ENCODE data around the gene REC114. TPM values are rescaled to one million over a fixed set of nuclear protein-coding genes. Genes with fewer than 3 reads are reported as not detected.
A peak's percentile ranks its signal among the peaks of the same experiment; 100 is the strongest.
"Not testable (repeated sequence)": the region's sequence is repeated elsewhere in the genome, so short reads cannot be mapped to it uniquely, and the experiment has no call there.

REC114 gene
- polyA plus RNA-seq, 3 donors from 2014 or later, result not detected

DNA sequence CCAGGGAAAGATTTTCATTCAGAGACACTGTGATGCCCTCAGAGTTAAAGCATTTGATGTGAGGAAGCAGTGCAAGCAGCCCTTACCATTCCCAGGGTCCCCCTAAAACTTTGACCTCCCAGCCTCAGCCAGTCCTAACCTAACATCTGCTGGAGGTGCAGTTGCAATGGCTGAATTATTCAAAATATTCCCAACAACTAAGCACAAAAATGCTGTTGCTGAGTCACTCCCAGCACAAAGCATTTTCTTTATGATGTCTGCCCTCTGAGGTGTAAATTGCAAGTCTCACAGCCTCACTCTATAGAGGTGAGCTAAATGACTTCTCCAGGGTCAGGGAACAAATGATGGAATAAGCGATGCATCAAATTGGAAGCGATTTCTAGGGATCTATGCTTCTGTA lies 6.4 kb upstream of the REC114 start:
- H3K4me3 Mint-ChIP-seq, result no peak overlapping the region
- peaks cover 2 to 9% (median 4%) of the 10 kb centered on the region in 3 donors for H3K27me3 Mint-ChIP-seq (ENCODE audit: low read depth in 3 of 3)
- no peak for DNase-seq
- no peaks in the 10 kb centered on the region for H3K9me3 Mint-ChIP-seq
- H3K36me3 Mint-ChIP-seq, result no peaks in the 10 kb centered on the region
- no peak overlapping the region for H3K27ac Mint-ChIP-seq
- H3K4me1 Mint-ChIP-seq, result no peaks in the 10 kb centered on the region

DNA sequence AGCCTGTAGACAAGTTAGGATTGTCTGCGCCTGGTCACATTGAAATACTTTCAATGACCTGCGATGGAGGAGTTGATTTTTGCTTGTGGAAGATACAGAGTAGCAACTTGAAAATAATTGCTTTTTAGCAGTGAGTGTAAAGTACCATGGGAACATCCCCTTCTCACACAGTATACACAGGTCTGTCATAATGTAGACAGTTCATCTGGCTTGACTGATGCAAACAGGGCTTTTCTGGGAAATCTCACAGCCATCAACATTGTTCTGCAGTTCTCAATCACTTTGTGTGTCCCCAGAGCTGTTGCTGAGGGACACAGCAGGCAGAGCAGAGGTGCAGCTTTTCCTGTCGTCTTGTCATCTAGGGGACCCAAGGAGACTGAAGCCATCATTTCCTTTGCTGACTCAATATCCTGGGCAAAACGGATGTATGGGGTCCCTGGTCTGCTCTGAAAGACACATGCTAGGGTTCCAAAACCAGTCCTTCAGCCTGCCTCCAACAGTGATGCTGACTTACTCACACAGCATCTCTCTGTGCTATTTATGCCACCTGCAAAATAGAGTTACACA lies 5.3 kb upstream of the REC114 start:
- Mint-ChIP-seq H3K27me3 (ENCODE audit: low read depth in 3 of 3) (peaks cover 2 to 9% (median 4%) of the 10 kb centered on the region in 3 donors), H3K36me3 (no peaks in the 10 kb centered on the region), H3K9me3 (no peaks in the 10 kb centered on the region), H3K4me1 (no peaks in the 10 kb centered on the region), H3K4me3 (no peak overlapping the region), H3K27ac (no peak overlapping the region)
- DNase-seq, result no peak

DNA sequence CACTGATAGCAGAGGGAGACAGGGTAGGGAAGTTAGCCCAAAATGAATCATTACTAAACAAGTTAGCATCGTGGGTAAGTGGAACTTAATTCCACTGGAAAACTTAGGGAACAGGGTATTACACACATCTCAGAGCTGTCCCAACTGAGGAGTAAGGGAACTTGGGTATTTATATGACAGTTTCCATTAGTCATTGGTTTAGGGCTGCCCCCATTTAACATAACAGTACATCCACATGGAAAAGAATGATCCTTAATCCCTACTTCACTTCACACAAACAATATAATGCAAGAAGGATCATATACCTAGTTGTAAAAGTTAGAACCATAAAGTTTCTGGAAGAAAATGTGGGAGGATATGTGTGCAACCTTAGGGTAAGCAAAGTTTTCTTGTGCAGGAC lies 4.3 kb upstream of the REC114 start:
- H3K27ac Mint-ChIP-seq, result no peak overlapping the region
- peaks cover 2 to 6% (median 4%) of the 10 kb centered on the region in 3 donors for H3K27me3 Mint-ChIP-seq (ENCODE audit: low read depth in 3 of 3)
- DNase-seq, result no peak
- no peaks in the 10 kb centered on the region for H3K36me3 Mint-ChIP-seq
- no peaks in the 10 kb centered on the region for H3K4me1 Mint-ChIP-seq
- H3K4me3 Mint-ChIP-seq, result no peak overlapping the region
- H3K9me3 Mint-ChIP-seq, result no peaks in the 10 kb centered on the region

DNA sequence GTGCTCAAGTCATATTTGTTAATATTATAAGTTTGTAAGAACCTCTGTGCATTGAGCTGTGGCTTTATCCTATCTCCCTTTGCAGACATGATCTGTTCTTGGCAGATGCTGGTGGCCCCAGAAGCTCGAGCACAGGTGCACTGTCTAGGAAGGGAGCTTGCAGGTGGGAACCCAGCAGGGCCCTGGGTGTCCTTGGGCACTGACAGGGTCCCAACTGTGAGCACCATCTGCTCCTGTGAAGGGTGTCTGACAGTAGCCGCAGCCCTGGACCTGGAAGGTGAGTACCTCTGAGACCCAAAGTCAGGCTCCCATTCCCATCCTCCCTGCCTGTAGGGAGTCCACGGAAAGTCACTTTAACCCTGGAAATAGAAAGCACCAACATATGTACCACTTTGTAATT lies 2.4 kb upstream of the REC114 start:
- Mint-ChIP-seq H3K27ac (no peak overlapping the region), H3K9me3 (no peaks in the 10 kb centered on the region), H3K4me1 (no peaks in the 10 kb centered on the region), H3K36me3 (no peaks in the 10 kb centered on the region), H3K4me3 (no peak overlapping the region), H3K27me3 (ENCODE audit: low read depth in 3 of 3) (peaks cover 0 to 5% (median 2%) of the 10 kb centered on the region in 3 donors)
- DNase-seq, result no peak

DNA sequence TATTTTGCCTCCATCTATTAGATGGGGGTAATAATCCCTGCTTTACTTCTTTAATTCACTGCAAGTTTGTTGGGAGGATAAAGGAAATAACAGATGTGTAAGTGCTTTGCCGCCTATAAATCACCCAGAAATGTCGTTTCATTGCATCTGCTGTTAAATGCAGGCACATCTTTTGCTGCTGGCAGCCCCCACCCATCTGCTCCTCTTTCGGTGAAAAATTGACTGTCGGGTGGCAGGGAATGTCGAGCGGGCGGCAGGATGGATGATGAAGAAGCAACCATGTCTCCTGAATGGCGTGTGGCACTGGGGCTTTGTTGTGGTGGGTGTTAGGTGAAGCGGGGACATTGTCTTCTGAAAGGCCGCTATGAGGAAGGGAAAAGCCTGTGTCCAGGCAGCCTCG lies 543 bp upstream of the REC114 start:
- Mint-ChIP-seq H3K27ac (no peak overlapping the region), H3K9me3 (peaks cover 0 to 4% (median 0%) of the 10 kb centered on the region in 6 donors), H3K27me3 (ENCODE audit: low read depth in 3 of 3) (peaks cover 0 to 4% (median 2%) of the 10 kb centered on the region in 3 donors), H3K36me3 (peaks cover 0 to 5% (median 0%) of the 10 kb centered on the region in 3 donors), H3K4me1 (peaks cover 0 to 6% of the 10 kb centered on the region in 2 donors), H3K4me3 (no peak overlapping the region)
- DNase-seq, result no peak

DNA sequence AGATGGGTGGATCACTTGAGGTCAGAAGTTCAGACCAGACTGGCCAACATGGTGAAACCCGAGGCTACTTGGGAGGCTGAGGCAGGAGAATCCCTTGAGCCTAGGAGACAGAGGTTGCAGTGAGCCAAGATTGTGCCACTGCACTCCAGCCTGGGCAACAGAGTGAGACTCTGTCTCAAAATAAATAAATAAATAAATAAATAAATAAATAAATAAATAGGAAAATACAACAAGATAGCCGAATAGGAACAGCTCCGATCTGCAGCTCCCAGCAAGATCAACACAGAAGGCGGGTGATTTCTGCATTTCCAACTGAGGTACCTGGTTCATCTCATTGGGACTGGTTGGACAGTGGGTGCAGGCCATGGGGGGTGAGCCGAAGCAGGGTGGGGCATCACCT lies 4.5 kb downstream of the REC114 start:
- Mint-ChIP-seq H3K4me1 (peaks cover 4 to 19% of the 10 kb centered on the region in 2 donors), H3K27ac (peak overlapping the region in 1 of 6 donors; percentile 64), H3K4me3 (peak overlapping the region in 1 of 5 donors; percentile 19), H3K9me3 (peaks cover 1 to 35% (median 21%) of the 10 kb centered on the region in 6 donors)
- not testable (repeated sequence) for DNase-seq; H3K36me3 Mint-ChIP-seq; H3K27me3 Mint-ChIP-seq (ENCODE audit: low read depth in 3 of 3)

DNA sequence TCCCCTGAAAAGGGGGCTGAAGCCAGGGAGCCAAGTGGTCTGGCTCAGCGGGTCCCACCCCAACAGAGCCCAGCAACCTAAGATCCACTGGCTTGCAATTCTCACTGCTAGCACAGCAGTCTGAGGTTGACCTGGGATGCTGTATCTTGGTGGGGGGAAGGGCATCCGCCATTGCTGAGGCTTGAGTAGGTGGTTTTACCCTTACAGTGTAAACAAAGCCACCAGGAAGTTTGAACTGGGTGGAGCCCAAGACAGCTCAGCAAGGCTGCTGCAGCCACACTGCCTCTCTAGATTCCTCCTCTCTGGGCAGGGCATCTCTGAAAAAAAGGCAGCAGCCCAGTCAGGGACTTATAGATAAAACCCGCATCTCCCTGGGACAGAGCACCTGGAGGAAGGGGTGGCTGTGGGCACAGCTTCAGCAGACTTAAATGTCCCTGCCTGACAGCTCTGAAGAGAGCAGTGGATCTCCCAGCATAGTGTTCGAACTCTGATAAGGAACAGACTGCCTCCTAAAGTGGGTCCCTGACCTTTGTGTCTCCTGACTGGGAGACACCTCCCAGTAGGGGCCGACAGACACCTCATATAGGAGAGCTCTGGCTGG lies 5.3 kb downstream of the REC114 start:
- H3K4me3 Mint-ChIP-seq, result peak overlapping the region in 2 of 5 donors; percentile 11 to 29

DNA sequence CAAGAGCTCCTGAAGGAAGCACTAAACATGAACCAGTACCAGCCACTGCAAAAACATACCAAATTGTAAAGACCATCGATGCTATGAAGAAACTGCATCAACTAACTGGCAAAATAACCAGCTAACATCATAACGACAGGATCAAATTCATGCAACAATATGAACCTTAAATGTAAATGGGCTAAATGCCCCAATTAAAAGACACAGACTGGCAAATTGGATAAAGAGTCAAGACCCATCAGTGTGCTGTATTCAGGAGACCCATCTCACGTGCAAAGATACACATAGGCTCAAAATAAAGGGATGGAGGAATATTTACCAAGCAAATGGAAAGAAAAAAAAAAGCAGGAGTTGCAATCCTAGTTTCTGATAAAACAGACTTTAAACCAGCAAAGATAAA lies 7.0 kb downstream of the REC114 start:
- not testable (repeated sequence) for H3K27me3 Mint-ChIP-seq (ENCODE audit: low read depth in 3 of 3); H3K27ac Mint-ChIP-seq; H3K4me3 Mint-ChIP-seq; DNase-seq; H3K36me3 Mint-ChIP-seq
- peaks cover 1 to 38% (median 21%) of the 10 kb centered on the region in 6 donors for H3K9me3 Mint-ChIP-seq
- peaks cover 4 to 19% of the 10 kb centered on the region in 2 donors for H3K4me1 Mint-ChIP-seq

More for the DNA sequence above, 5.3 kb downstream of the REC114 start:
- H3K27ac Mint-ChIP-seq, result peak overlapping the region in 3 of 6 donors; percentile 48 to 64 (median 55)
- H3K9me3 Mint-ChIP-seq, result peaks cover 1 to 38% (median 21%) of the 10 kb centered on the region in 6 donors
- not testable (repeated sequence) for H3K27me3 Mint-ChIP-seq (ENCODE audit: low read depth in 3 of 3); H3K36me3 Mint-ChIP-seq
- peak in 2 of 3 donors; percentile 4 to 32 for DNase-seq
- H3K4me1 Mint-ChIP-seq, result peaks cover 4 to 19% of the 10 kb centered on the region in 2 donors

DNA sequence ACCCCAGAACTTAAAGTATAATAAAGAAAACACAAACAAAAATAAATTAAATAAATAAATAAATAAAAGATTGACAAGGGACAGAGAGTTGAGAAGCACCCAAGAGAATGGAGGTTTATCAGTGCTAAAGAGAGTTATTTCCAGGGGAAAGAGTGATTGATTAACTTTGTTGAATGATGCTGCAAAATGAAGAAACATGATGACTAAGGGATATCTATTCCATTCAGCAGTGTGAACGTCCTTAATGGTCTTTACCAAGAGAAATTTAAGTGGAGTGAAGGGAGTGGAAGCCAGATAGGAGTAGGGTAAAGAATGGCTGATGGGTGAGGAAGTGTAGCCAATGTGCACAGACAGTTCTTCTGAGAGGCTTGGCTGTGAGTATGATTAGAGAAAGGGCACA lies 11.1 kb downstream of the REC114 start:
- Mint-ChIP-seq H3K27me3 (ENCODE audit: low read depth in 3 of 3) (peaks cover 3 to 12% (median 6%) of the 10 kb centered on the region in 3 donors), H3K27ac (no peak overlapping the region), H3K4me1 (no peaks in the 10 kb centered on the region), H3K9me3 (peaks cover 0 to 36% (median 21%) of the 10 kb centered on the region in 6 donors), H3K4me3 (no peak overlapping the region), H3K36me3 (peaks cover 0 to 8% (median 0%) of the 10 kb centered on the region in 3 donors)
- DNase-seq, result no peak

DNA sequence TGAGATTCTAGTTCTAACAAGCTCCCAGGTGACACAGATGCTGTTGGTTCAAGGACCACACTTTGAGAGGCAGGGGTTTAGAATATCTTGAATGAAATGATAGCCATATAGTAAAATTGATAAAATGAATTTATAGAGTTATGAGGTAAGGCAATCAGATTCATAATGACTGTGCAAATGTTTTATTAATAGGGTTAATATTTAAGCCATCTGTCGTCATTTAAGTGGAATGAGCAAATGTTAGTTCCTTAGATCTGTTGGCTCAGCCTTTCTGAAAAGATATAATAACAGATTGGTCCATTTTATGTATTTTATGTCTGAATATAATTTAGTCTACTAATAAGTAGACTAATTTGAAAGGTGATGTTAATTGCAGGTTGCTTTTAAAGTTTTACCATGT lies 12.9 kb downstream of the REC114 start:
- Mint-ChIP-seq H3K4me3 (no peak overlapping the region), H3K9me3 (peaks cover 0 to 19% (median 13%) of the 10 kb centered on the region in 6 donors), H3K27me3 (ENCODE audit: low read depth in 3 of 3) (peaks cover 3 to 8% (median 7%) of the 10 kb centered on the region in 3 donors), H3K36me3 (peaks cover 0 to 2% (median 0%) of the 10 kb centered on the region in 3 donors), H3K27ac (no peak overlapping the region), H3K4me1 (no peaks in the 10 kb centered on the region)
- DNase-seq, result no peak

DNA sequence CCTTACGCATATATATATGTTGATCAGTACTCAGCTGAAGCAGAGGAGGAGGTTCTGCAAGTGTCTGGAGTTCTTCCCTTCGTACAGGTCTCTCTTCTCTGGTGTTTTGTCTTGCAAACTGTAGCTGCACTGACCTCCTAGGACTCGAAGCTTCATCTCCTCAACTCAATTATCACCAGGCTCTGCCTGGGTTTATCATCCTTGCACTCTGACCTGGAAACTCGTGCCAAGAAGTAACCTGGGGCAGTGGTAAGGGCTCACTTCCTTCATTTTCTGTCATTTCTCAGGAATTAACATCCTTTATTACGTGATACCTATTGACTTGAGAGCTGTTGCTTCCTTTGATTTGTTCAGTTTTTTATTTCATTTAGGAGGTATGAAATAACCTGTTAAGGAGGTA lies 14.4 kb downstream of the REC114 start:
- H3K9me3 Mint-ChIP-seq, result peaks cover 0 to 6% (median 1%) of the 10 kb centered on the region in 6 donors
- H3K36me3 Mint-ChIP-seq, result no peaks in the 10 kb centered on the region
- H3K4me1 Mint-ChIP-seq, result no peaks in the 10 kb centered on the region
- H3K4me3 Mint-ChIP-seq, result no peak overlapping the region
- no peak for DNase-seq
- H3K27me3 Mint-ChIP-seq (ENCODE audit: low read depth in 3 of 3), result peaks cover 3 to 7% (median 4%) of the 10 kb centered on the region in 3 donors
- H3K27ac Mint-ChIP-seq, result no peak overlapping the region

DNA sequence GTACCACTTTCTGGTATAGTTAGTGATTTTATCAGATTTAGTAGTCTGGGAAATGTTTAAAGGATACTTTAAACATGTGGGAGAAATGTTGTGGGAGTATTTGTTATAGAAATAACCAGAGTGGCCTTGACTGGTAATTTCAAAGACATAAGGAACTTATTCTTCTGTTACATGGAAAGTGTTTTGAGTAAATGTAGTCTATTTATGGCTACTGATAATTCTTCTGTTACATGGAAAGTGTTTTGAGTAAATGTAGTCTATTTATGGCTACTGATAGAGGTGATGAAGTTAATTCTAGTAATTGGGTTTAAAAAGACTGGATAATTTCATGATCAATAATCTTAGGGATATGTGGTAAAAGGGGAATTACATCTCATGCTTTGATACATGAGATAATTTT lies 17.7 kb downstream of the REC114 start:
- Mint-ChIP-seq H3K9me3 (peaks cover 0 to 1% (median 0%) of the 10 kb centered on the region in 6 donors), H3K36me3 (no peaks in the 10 kb centered on the region)
- no peak for DNase-seq

DNA sequence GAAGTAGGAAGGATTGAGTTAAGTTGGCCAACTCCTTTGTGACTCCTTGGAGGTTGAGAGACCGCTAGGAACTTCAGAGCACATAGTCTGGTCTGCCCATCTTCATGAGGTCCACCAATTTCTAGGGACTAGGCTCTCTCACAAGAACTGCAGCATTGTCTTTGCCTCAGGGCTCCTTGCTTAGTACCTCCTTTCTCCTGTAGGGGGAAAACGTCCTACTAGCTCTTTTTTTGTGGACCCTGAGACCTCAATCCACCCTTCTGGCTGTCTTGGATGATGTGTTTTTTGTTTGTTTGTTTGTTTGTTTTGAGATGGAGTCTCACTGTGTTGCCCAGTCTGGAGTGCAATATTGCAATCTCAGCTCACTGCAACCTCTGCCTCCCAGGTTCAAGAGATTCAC lies 21.6 kb downstream of the REC114 start:
- peaks cover 2 to 3% (median 2%) of the 10 kb centered on the region in 3 donors for H3K27me3 Mint-ChIP-seq (ENCODE audit: low read depth in 3 of 3)
- no peak overlapping the region for H3K27ac Mint-ChIP-seq
- no peak overlapping the region for H3K4me3 Mint-ChIP-seq
- peaks cover 0 to 1% (median 0%) of the 10 kb centered on the region in 6 donors for H3K9me3 Mint-ChIP-seq
- no peak for DNase-seq
- H3K36me3 Mint-ChIP-seq, result no peaks in the 10 kb centered on the region
- H3K4me1 Mint-ChIP-seq, result no peaks in the 10 kb centered on the region

More for the DNA sequence above, 17.7 kb downstream of the REC114 start:
- Mint-ChIP-seq H3K27me3 (ENCODE audit: low read depth in 3 of 3) (peaks cover under 1 to 3% (median 2%) of the 10 kb centered on the region in 3 donors), H3K4me1 (no peaks in the 10 kb centered on the region), H3K4me3 (no peak overlapping the region), H3K27ac (no peak overlapping the region)

DNA sequence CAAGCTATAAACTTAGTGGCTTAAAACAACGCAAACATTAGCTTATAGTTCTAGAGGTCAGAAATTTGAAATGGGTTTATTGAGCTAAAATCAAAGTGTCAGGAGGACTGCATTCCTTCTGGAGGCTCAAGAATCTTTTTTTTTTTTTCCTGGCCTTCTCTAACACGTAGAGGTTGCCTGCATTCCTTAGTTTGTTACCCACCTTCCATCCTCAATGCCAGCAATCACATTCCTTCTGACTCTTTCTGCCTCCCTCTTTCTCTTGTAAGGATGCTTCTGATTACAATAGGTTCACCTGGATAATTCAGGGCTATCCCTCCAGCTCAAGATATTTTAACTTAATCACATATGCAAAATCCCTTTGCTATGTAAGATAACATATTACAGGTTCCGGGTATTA lies 24.8 kb downstream of the REC114 start:
- Mint-ChIP-seq H3K27ac (no peak overlapping the region), H3K4me1 (no peaks in the 10 kb centered on the region), H3K9me3 (peaks cover 0 to 5% (median 0%) of the 10 kb centered on the region in 6 donors), H3K4me3 (no peak overlapping the region), H3K36me3 (no peaks in the 10 kb centered on the region), H3K27me3 (ENCODE audit: low read depth in 3 of 3) (peaks cover 3 to 8% (median 4%) of the 10 kb centered on the region in 3 donors)
- DNase-seq, result no peak

All from immature natural killer cell (primary cell).